HG03135 (cell line): ENCODE data around the gene AHR.
"Not testable (repeated sequence)": the region's sequence is repeated elsewhere in the genome, so short reads cannot be mapped to it uniquely, and the experiment has no call there.

Source experiments
- ATAC-seq: cut with Tn5 transposase; IDR thresholded peaks from one replicate; pipeline ENCODE4 v1.9.1; 2021; ENCODE audit warnings: mild to moderate bottlenecking, moderate library complexity; ENCODE audit not compliant: unreplicated experiment

The AHR gene

GRCh38 chr7:17371671-17372524, 73.4 kb downstream of the AHR start:
- no peak for ATAC-seq

- no peak for ATAC-seq
Measured at GRCh38 chr7:17374157-17374556, 75.7 kb downstream of the AHR start.

- no peak for ATAC-seq
Measured at GRCh38 chr7:17374654-17375053, 76.2 kb downstream of the AHR start.

- no peak for ATAC-seq
Measured at GRCh38 chr7:17376595-17376994, 78.1 kb downstream of the AHR start.

- no peak for ATAC-seq
Measured at GRCh38 chr7:17380736-17381662, 82.5 kb downstream of the AHR start.

- not testable (repeated sequence) for ATAC-seq
Measured at GRCh38 chr7:17382408-17383354, 84.2 kb downstream of the AHR start.

GRCh38 chr7:17384400-17384799, 85.9 kb downstream of the AHR start:
- no peak for ATAC-seq

GRCh38 chr7:17385612-17386011, 87.2 kb downstream of the AHR start:
- no peak for ATAC-seq

GRCh38 chr7:17390392-17390791, 91.9 kb downstream of the AHR start:
- no peak for ATAC-seq

GRCh38 chr7:17391366-17391765, 92.9 kb downstream of the AHR start:
- ATAC-seq = no peak

- no peak for ATAC-seq
Measured at GRCh38 chr7:17392846-17393245, 94.4 kb downstream of the AHR start.

GRCh38 chr7:17394563-17394962, 96.1 kb downstream of the AHR start:
- ATAC-seq = not testable (repeated sequence)
